Stimulated activated CD4-positive, alpha-beta T cell treated with anti-CD3 and anti-CD28 coated beads, Interleukin-4, amount 100 ng/mL, for 48 hours (primary cell): ENCODE measurements around the gene LONP2.
"Not testable (repeated sequence)": the region's sequence is repeated elsewhere in the genome, so short reads cannot be mapped to it uniquely, and the experiment has no call there.

Experiments used
- DNase-seq, 2 donors: peaks; one replicate each; pipeline ENCODE4 v3.0.0-alpha.2; 2020; ENCODE audit warnings: low read depth in 2 of 2

LONP2 gene

DNA sequence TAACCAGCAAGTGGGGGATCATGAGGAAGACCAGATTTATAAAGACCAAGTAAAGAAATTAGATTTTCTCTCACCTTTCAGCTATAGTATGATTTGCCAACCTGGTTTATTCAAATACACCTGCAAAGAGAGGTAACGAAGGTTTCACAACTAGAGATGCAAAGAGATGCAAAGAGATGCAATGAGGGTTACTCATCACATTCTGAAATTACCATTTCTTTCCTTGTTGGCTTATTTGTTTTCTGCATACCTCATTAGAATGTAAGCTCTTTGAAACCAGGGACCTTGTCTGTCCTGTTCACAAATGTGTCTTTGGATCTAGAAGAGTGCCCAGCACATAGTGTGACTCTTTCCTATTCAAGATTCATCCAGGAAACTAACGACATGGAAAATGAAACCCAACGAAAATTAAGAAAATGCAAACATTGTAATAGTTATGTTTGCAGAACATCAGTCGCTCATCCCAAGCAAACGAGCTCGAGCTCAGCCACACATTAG lies 9.0 kb upstream of the LONP2 start:
- no peak for DNase-seq

DNA sequence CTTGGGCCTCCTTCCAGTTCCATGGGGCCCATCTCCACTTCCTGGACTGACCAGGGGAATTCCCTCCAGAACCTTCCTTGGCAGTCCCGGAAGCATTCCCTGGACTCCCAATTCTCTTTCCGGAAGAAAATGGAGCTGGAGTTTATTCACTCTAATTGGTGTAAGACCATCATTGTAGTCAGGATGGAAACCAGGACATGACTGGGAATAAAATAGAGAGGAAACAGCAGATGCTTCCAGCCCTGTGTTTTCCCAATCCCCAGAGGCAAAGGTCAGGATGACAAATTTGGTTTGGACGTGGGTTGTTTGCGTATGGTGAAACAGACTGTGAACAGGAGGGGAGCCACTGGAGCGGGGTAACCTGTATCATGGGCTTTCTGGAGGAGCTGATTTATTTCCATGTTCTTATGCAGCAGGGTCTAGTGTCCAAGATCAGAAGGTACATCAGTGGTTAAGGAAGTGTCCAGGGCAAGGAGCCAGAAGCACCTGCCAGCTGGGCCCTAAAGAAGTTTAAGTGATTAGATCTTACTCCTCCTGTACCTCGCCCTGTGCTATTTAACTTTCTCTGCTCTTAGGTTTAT lies 8.5 kb upstream of the LONP2 start:
- DNase-seq = no peak

- DNase-seq = no peak
Observed at GRCh38 chr16:48236286-48236685, 7.8 kb upstream of the LONP2 start.

DNA sequence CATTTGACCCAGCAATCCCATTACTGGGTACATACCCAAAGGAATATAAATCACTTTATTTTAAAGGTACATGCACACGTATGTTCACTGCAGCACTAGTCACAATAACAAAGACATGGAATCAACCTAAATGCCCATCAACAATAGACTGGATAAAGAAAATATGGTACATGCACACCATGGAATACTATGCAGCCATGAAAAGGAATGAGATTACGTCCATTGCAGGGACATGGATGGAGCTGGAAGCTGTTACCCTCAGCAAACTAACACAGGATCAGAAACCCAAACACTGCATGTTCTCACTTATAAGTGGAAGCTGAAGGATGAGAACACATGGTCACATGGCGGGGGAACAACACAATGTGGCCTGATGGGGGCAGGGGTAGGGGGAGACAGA lies 4.0 kb upstream of the LONP2 start:
- DNase-seq = not testable (repeated sequence)

DNA sequence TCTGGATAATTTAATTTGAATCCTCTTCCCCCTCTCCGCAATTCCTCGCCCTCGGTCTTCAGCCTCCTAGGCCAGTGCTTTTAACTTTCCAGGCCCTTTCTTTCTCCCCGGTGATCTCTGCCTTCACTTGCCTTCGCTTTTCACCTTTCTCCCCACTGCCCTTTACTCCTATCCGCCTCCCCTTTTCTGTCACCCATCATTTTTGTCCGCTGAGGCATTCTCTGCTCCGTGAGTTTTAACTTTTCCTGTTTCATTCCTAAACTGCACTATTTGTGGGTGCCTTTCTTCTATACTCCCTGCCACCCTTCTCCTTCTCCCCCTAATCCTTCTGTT lies 729 bp downstream of the LONP2 start:
- no peak for DNase-seq

DNA sequence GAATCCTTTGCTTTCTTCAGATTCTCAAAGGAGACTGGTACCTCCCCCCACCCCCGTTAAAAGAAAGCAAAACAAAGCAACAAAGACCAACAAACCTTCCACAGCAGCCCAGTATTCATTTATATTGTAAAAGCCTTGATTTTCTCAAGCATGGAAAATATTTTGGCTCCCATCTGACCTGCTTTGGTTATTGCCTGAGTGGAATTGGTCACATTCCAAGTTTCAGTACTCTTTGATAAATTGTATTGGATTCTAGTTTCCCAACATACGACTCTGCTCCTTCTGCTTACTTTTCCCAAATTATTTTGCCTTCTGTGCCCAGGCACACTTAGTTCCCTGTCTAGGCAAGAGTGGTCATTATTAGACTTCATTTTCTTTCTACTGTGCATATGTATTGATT lies 2.0 kb downstream of the LONP2 start:
- no peak for DNase-seq

DNA sequence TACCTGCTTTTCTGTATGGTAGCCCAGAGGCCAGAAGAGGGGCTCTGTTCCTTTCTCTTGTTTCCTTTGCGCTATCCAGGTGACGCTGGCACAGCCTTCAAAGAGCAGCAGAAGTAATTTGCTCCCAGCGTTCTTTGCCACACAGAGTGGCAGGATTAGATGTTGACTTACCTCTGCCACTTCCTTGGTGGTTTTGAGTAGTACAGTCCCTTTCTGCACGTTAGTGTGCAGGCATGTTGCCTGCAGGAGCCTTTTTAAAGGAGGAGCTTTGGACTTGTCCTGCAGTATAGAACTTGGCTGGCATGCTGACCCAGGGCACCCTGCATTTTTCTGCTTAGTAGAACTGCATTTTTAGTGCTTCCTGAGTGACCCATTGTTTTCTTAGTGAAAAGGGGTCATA lies 3.2 kb downstream of the LONP2 start, which contains the start of gene ABCC11:
ABCC11 (minus strand) TSS at position 229 of the 400 bp plus-strand sequence. CDS start 15,618 bp downstream, outside the sequence.
- DNase-seq = no peak

DNA sequence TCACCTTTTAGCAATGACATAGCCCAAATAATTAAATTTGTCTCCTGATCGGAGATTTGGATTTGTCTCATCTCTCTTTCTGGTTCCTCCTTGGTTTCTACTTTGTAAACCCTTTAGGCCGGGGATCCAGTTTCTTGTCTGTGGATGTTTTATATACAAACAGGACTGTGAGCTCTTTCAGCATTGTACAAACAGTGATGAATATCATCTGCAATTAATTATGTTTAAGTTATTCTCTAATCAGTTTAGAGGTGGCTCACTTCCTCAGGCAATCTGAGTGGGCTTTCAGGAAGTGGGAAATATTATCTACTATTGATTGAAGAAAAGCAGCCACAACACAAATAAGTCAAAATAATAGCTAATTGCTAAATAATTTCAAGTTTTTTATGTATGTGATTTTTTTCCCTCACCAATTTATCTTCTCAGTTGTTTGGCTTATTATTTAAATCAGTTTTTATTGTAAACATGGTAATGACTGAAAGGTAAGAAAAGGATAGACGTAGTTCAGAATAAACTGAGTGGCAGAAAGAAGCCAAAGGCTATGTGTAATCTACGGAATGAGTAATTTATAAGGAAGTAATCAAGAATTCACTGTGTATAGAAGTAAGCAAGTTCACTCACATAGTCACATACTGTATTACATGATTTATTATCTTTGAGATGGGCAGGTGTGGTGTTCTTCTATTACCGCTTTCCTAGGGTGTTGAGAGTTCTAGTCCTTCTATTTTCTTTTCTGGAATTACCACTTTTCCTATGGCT lies 6.6 kb downstream of the LONP2 start:
- no peak for DNase-seq

DNA sequence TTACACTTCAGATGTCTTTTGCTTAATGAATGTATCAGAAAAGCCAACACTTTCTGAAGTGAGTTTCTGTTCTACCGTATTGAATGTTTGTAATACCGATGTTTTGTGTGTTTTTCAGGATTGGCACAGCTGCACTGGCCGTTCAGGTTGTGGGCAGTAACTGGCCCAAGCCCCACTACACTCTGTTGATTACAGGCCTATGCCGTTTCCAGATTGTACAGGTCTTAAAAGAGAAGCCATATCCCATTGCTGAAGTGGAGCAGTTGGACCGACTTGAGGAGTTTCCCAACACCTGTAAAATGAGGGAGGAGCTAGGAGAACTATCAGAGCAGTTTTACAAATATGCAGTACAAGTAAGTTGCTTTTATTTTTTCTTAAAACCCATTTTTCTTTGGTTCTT lies 7.9 kb downstream of the LONP2 start:
- no peak for DNase-seq

DNA sequence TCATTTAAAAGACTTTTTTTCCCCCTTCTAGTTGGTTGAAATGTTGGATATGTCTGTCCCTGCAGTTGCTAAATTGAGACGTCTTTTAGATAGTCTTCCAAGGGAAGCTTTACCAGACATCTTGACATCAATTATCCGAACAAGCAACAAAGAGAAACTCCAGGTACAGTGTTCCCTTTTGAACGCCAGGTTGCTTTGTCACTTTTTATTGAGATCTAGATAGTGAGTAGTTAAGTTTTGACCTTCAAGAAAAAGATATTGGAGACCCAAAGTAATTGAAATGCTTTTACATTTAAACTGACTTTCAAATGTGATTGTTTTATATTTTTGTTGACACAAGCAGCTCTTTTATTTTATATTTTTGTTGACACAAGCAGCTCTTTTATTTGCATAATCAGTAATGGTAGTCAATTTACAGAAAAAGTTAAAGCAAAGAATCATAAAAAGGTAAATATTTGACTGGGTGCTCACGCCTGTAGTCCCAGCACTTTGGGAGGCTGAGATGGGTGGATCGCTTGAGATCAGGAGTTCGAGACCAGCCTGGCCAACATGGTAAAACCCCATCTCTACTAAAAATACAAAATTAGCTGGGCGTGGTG lies 12.6 kb downstream of the LONP2 start:
- no peak for DNase-seq

GRCh38 chr16:48261569-48261968 lies 17.5 kb downstream of the LONP2 start:
- no peak for DNase-seq

- no peak for DNase-seq
Observed at GRCh38 chr16:48262631-48263030, 18.5 kb downstream of the LONP2 start.

DNA sequence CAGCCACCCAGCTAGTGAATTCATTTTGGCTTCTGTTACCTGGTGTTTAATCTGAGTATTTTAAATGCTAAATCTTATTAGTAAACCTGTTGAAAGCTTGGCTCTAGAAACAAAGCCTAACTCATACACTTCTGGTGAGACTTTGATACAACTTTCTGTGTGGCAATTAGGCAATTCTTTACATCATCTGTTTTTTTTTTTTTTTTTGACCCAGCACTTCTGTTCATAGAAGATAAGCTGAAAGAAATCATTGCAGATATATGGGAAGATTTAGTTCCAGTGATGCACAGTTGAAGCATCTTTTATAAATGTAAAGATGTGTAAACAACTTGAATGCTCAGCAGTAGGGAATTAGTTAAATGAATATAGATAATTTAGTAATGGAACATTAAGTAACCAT lies 24.9 kb downstream of the LONP2 start:
- no peak for DNase-seq

DNA sequence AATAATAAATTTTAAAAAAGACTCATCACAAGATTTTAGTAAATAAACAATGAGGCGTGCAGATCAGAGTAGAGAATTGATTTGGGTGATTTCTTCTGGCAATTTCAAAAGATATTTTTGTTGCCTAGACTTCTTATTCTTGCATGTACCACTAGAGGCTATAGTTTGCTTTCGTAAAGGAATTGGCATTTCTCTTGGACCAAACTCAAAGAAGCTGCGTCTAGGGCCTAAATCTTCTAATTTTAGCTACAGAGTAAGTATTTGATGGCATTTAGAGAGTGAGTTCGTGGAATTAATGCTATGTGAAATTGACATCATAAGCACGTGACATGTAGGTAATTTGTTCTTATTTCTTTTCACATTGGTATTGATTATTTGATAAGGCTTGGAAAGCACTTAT lies 27.6 kb downstream of the LONP2 start:
- DNase-seq = no peak

DNA sequence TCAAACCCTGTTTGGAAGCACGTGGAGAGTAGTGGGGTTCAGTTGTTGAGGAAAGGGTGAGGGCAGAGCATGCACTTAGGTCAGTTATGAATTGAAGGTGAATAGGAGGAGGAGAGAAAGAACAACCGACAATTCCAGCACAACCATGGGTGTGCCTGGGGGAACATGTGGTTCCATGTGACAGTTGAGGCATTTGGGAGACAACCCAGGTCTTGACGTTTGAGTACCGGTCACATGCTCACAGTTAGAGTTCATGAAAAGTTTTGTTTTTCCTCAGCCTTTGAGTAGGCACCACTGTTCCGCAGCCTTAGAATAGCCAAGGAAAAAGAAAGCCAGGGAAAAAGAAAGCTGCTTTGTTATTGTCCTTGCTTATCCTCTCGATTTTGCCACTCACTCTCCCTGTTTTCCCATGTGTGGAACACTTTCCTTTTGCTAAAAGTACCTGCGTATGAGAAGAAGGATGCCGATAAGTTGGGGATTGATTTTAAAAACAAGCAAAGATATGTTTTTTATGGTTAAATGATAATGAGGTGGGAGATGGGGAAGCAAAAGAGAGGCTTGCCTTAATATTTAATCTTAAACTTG lies 28.8 kb downstream of the LONP2 start:
- no peak for DNase-seq

DNA sequence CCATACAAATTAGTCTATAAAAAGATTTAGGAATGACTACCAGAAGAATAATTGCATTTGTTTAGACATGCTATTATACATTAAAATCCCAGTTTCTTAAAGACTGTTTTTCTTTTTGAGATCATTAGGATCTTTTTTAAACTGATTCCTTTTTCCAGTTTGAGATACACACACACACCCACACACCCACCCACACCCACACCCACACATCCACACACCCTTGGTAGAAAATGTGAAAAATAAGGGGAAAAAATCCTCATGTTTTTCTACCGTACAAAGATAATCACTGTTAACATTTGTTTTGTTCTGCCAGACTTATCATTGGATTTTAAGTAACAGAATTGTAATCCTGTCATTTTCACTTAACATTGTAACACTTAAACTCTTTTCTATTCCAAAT lies 30.4 kb downstream of the LONP2 start:
- DNase-seq = no peak

- DNase-seq = no peak
Observed at GRCh38 chr16:48276102-48276501, 32.0 kb downstream of the LONP2 start.

DNA sequence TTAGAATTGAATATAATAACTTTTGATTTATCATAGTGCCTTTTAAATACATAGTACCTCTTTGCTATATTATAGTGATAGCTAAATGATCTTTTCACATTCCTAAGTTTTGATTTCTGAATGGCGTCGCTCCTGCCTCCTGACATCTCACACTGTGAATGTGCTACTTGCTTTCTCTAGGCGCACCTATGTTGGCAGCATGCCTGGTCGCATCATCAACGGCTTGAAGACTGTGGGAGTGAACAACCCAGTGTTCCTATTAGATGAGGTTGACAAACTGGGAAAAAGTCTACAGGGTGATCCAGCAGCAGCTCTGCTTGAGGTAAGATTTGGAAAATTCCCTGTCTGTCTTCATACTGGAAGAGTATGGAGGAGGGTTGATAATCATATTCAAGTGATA lies 33.1 kb downstream of the LONP2 start:
- DNase-seq = no peak

DNA sequence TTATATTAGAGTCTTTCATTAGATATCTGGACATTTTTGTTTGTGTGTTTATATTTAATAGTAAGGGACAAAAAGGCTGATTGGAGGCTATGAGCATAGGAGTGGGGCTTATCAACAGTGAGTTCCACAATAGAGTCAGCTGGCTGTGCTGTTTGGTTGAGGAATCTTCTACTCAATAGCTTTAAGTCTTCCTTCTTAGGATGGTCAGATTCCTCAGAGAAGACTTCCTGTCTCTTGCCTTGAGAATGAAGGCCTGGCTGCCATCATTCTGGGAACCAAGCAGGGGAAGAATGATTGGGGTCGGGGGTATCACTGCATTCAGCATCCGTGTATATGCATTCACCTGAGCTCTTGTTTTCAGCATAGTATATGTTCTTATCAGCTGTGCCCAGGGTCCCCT lies 35.1 kb downstream of the LONP2 start:
- DNase-seq = no peak

GRCh38 chr16:48280546-48280945 lies 36.4 kb downstream of the LONP2 start:
- DNase-seq = no peak

GRCh38 chr16:48282636-48283263 lies 38.6 kb downstream of the LONP2 start:
- DNase-seq = no peak

- DNase-seq = no peak
Observed at GRCh38 chr16:48284772-48285409, 40.8 kb downstream of the LONP2 start.
